HEK293 (cell line): ENCODE measurements around the gene CANT1.

ENCODE experiments used
- SCRT2 ChIP-seq: fragments of 450-650 bp; formaldehyde crosslinking; IDR thresholded peaks from 2 replicates; pipeline ENCODE4 v1.5.1; 2016; ENCODE audit warnings: missing biosample characterization, missing genetic modification characterization
- TCF7L2 ChIP-seq: IDR thresholded peaks from 2 replicates; pipeline ENCODE4 v1.6.1; 2011; ENCODE audit warnings: low read depth, mild to moderate bottlenecking, inconsistent platforms, low read length, moderate library complexity, borderline replicate concordance
- TRIM28 ChIP-seq: IDR thresholded peaks from 2 replicates; pipeline ENCODE4 v1.6.1; 2011; ENCODE audit warnings: low read length, control low read depth, borderline replicate concordance
- ZNF138 ChIP-seq: fragments of 450-650 bp; formaldehyde crosslinking; IDR thresholded peaks from 2 replicates; pipeline ENCODE4 v1.5.1; 2016; ENCODE audit warnings: missing biosample characterization, missing genetic modification characterization, borderline replicate concordance
- ZNF175 ChIP-seq: fragments of 450-650 bp; formaldehyde crosslinking; IDR thresholded peaks from 2 replicates; pipeline ENCODE4 v1.5.1; 2016; ENCODE audit warnings: missing biosample characterization, missing genetic modification characterization
- ZNF274 ChIP-seq, 2 experiments: fragments of 200-500 bp in 1 of 2; fragments of 450-650 bp in 1 of 2; sonication (Bioruptor generic) in 1 of 2; formaldehyde crosslinking in 1 of 2; IDR thresholded peaks; 2 replicates each; pipeline versions ENCODE4 v1.5.1 to v1.6.1; 2014 to 2016; ENCODE audit warnings: borderline replicate concordance in 1 of 2, inconsistent platforms in 1 of 2, low read length in 1 of 2, missing biosample characterization in 1 of 2, missing genetic modification characterization in 1 of 2
- ZNF624 ChIP-seq: fragments of 450-650 bp; formaldehyde crosslinking; IDR thresholded peaks from 2 replicates; pipeline ENCODE4 v1.5.1; 2017; ENCODE audit warnings: missing biosample characterization, missing genetic modification characterization
- TF ChIP-seq, protein P1 (sequence below): fragments of 450-650 bp; formaldehyde crosslinking; IDR thresholded peaks from 2 replicates; pipeline ENCODE4 v1.5.1; 2016; ENCODE audit warnings: missing biosample characterization, missing genetic modification characterization
- TF ChIP-seq, protein P2 (sequence below): fragments of 450-650 bp; formaldehyde crosslinking; IDR thresholded peaks from 2 replicates; pipeline ENCODE4 v1.5.1; 2016; ENCODE audit warnings: missing biosample characterization, missing genetic modification characterization

DNA sequence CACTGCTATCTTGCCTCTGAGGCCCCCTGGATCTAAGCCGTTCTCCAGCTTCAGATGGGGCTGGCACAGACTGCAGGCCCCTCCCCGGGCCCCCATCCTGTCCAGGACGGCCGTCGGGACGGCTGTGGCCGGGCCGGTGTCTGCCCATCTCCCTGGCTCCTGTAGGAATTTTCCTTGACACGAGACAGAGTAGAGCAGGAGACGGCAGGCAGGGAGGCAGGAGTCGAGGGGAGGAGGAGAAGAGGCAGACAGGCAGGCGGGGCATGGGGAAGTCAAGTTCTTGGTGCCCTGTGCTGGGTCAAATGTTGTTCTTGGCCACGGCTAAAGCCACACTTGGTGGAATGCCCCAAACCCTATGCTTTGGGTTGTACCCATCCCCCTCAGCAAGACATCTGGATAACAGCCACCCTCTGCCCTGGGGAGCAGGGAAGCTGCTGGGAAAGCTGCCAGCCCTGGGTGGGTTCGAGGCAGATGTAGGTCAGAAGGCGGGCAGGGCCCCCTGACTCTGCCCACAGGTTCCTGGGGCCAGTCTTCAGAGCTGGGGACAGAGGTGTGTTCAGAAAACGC is 18.4 kb upstream of the CANT1 start:
- TF ChIP-seq, protein P1, sequence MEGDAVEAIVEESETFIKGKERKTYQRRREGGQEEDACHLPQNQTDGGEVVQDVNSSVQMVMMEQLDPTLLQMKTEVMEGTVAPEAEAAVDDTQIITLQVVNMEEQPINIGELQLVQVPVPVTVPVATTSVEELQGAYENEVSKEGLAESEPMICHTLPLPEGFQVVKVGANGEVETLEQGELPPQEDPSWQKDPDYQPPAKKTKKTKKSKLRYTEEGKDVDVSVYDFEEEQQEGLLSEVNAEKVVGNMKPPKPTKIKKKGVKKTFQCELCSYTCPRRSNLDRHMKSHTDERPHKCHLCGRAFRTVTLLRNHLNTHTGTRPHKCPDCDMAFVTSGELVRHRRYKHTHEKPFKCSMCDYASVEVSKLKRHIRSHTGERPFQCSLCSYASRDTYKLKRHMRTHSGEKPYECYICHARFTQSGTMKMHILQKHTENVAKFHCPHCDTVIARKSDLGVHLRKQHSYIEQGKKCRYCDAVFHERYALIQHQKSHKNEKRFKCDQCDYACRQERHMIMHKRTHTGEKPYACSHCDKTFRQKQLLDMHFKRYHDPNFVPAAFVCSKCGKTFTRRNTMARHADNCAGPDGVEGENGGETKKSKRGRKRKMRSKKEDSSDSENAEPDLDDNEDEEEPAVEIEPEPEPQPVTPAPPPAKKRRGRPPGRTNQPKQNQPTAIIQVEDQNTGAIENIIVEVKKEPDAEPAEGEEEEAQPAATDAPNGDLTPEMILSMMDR, result no peak
- TF ChIP-seq SCRT2 (tag by site-specific recombination), result no peak
- no peak for TF ChIP-seq TRIM28
- TF ChIP-seq ZNF624, result no peak
- TF ChIP-seq, protein P2, sequence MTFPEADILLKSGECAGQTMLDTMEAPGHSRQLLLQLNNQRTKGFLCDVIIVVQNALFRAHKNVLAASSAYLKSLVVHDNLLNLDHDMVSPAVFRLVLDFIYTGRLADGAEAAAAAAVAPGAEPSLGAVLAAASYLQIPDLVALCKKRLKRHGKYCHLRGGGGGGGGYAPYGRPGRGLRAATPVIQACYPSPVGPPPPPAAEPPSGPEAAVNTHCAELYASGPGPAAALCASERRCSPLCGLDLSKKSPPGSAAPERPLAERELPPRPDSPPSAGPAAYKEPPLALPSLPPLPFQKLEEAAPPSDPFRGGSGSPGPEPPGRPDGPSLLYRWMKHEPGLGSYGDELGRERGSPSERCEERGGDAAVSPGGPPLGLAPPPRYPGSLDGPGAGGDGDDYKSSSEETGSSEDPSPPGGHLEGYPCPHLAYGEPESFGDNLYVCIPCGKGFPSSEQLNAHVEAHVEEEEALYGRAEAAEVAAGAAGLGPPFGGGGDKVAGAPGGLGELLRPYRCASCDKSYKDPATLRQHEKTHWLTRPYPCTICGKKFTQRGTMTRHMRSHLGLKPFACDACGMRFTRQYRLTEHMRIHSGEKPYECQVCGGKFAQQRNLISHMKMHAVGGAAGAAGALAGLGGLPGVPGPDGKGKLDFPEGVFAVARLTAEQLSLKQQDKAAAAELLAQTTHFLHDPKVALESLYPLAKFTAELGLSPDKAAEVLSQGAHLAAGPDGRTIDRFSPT (tag by site-specific recombination), result no peak
- TF ChIP-seq ZNF274 (IDR thresholded peaks at IDR 0.05; ENCODE audit: low read length), result no peak
- TF ChIP-seq ZNF274 (tag by site-specific recombination; IDR thresholded peaks at IDR 0.05; ENCODE audit: borderline replicate concordance), result no peak
- no peak for TF ChIP-seq ZNF175
- no peak for TF ChIP-seq TCF7L2
- TF ChIP-seq ZNF138 (tag by site-specific recombination), result no peak
